Liver (tissue), 9 donors: ENCODE results near the gene PSD4. TPM values are rescaled to one million over a fixed set of nuclear protein-coding genes. Genes with fewer than 3 reads are reported as not detected.

Experiments used
- DNase-seq: peaks from one replicate; pipeline ENCODE4 v3.0.0-alpha.2; 2017; ENCODE audit warnings: low spot score
- H3K27ac ChIP-seq, 2 donors: one replicate each; pipeline ENCODE4 v1.7.0; 2013; ENCODE audit warnings: inconsistent platforms in 2 of 2, low read length in 2 of 2, control low read depth in 1 of 2, low read depth in 1 of 2, mild to moderate bottlenecking in 1 of 2
- H3K27me3 ChIP-seq, 4 donors: one replicate each; pipeline versions ENCODE4 v1.6.1 to v1.7.0; 2013; ENCODE audit warnings: low read length in 3 of 4, inconsistent platforms in 1 of 4, mild to moderate bottlenecking in 1 of 4, moderate library complexity in 1 of 4; ENCODE audit not compliant: control insufficient read depth in 4 of 4, insufficient read depth in 4 of 4
- H3K36me3 ChIP-seq, 4 donors: one replicate each; pipeline versions ENCODE4 v1.6.1 to v1.7.0; 2013; ENCODE audit warnings: low read length in 3 of 4, mild to moderate bottlenecking in 3 of 4, low read depth in 1 of 4, moderate library complexity in 1 of 4; ENCODE audit not compliant: control insufficient read depth in 4 of 4, insufficient read depth in 3 of 4
- H3K4me1 ChIP-seq, 4 donors: one replicate each; pipeline versions ENCODE4 v1.6.1 to v1.7.0; 2013; ENCODE audit warnings: low read length in 3 of 4, mild to moderate bottlenecking in 3 of 4, moderate library complexity in 1 of 4; ENCODE audit not compliant: control insufficient read depth in 4 of 4, insufficient read depth in 4 of 4
- H3K4me3 ChIP-seq, 3 donors: one replicate each; pipeline versions ENCODE4 v1.6.1 to v1.7.0; 2013; ENCODE audit warnings: low read length in 3 of 3, control low read depth in 1 of 3, low read depth in 1 of 3, mild to moderate bottlenecking in 1 of 3
- H3K9ac ChIP-seq, 2 donors: one replicate each; pipeline ENCODE4 v1.7.0; 2013; ENCODE audit warnings: low read length in 2 of 2, mild to moderate bottlenecking in 2 of 2, moderate library complexity in 2 of 2, control low read depth in 1 of 2, low read depth in 1 of 2
- H3K9me3 ChIP-seq, 4 donors: one replicate each; pipeline versions ENCODE4 v1.6.1 to v1.7.0; 2013; ENCODE audit warnings: low read length in 3 of 4; ENCODE audit not compliant: control insufficient read depth in 4 of 4
- ATF3 ChIP-seq: IDR thresholded peaks from 2 replicates; pipeline ENCODE4 v1.6.1; 2016; ENCODE audit warnings: antibody characterized with exemption
- CTCF ChIP-seq: fragments of 150-350 bp; IDR thresholded peaks from 2 replicates; pipeline ENCODE4 v1.5.1; 2017; ENCODE audit warnings: improper control_type of control experiment, low read depth, low read length; ENCODE audit not compliant: missing input control
- EGR1 ChIP-seq, 2 donors: IDR thresholded peaks; 2 replicates each; pipeline ENCODE4 v1.6.1; 2016 to 2018; ENCODE audit warnings: antibody characterized with exemption in 2 of 2, low read depth in 2 of 2
- FOXA1 ChIP-seq: IDR thresholded peaks from 2 replicates; pipeline ENCODE4 v1.6.1; 2016; ENCODE audit warnings: antibody characterized with exemption
- FOXA2 ChIP-seq: IDR thresholded peaks from 2 replicates; pipeline ENCODE4 v1.6.1; 2016; ENCODE audit warnings: antibody characterized with exemption
- GABPA ChIP-seq, 2 donors: IDR thresholded peaks in 1 of 2; conservative IDR thresholded peaks in 1 of 2; 2 replicates each; pipeline ENCODE4 v1.6.1; 2016; ENCODE audit warnings: antibody characterized with exemption in 2 of 2, mild to moderate bottlenecking in 1 of 2, moderate library complexity in 1 of 2
- HNF4A ChIP-seq, 2 donors: conservative IDR thresholded peaks; 2 replicates each; pipeline ENCODE4 v1.6.1; 2016; ENCODE audit warnings: antibody characterized with exemption in 2 of 2, mild to moderate bottlenecking in 2 of 2
- HNF4G ChIP-seq: IDR thresholded peaks from 2 replicates; pipeline ENCODE4 v1.6.1; 2016; ENCODE audit warnings: antibody characterized with exemption
- JUND ChIP-seq, 2 donors: IDR thresholded peaks; 2 replicates each; pipeline ENCODE4 v1.6.1; 2016; ENCODE audit warnings: antibody characterized with exemption in 2 of 2
- MAX ChIP-seq: IDR thresholded peaks from 2 replicates; pipeline ENCODE4 v1.6.1; 2016; ENCODE audit warnings: antibody characterized with exemption
- NR2F2 ChIP-seq: IDR thresholded peaks from 2 replicates; pipeline ENCODE4 v1.6.1; 2016; ENCODE audit warnings: antibody characterized with exemption
- RAD21 ChIP-seq, 2 donors: IDR thresholded peaks; 2 replicates each; pipeline ENCODE4 v1.6.1; 2016; ENCODE audit warnings: antibody characterized with exemption in 2 of 2, mild to moderate bottlenecking in 2 of 2
- REST ChIP-seq: IDR thresholded peaks from 2 replicates; pipeline ENCODE4 v1.6.1; 2016; ENCODE audit warnings: antibody characterized with exemption, mild to moderate bottlenecking
- RXRA ChIP-seq, 2 donors: IDR thresholded peaks; 2 replicates each; pipeline ENCODE4 v1.6.1; 2017 to 2018; ENCODE audit warnings: antibody characterized with exemption in 2 of 2, mild to moderate bottlenecking in 1 of 2
- SP1 ChIP-seq: IDR thresholded peaks from 2 replicates; pipeline ENCODE4 v1.6.1; 2018; ENCODE audit warnings: antibody characterized with exemption, mild to moderate bottlenecking
- TAF1 ChIP-seq: conservative IDR thresholded peaks from 2 replicates; pipeline ENCODE4 v1.6.1; 2016; ENCODE audit warnings: antibody characterized with exemption, mild to moderate bottlenecking
- YY1 ChIP-seq: IDR thresholded peaks from 2 replicates; pipeline ENCODE4 v1.6.1; 2016; ENCODE audit warnings: antibody characterized with exemption, mild to moderate bottlenecking
- ZBTB33 ChIP-seq: IDR thresholded peaks from 2 replicates; pipeline ENCODE4 v1.6.1; 2016; ENCODE audit warnings: antibody characterized with exemption
- WGBS: extraction: QIAGEN DNeasy Blood & Tissue Kit; methylation state at CpG from one replicate; pipeline ENCODE4 v1.1.7; 2013; 5-methylcytosine and 5-hydroxymethylcytosine counted together
- polyA plus RNA-seq, 2 donors: library from polyadenylated mRNA; stranded (reverse) in 1 of 2; unstranded in 1 of 2; fragments of 200-250 nt in 1 of 2; fragments of >200 nt in 1 of 2; fragmentation: Nextera tagmentation in 1 of 2; extraction: Ambion mirVana in 1 of 2; gene quantifications; one replicate each; pipeline versions ENCODE4 v1.2.1 to v1.2.3, GENCODE V29; 2013 to 2015
- total RNA-seq, 2 donors: library from RNA; depleted of rRNA; stranded (reverse); fragments of >200 nt; gene quantifications; one replicate each; pipeline ENCODE4 v1.2.3, GENCODE V29; 2014
- donor health status: healthy.
- donor health status: healthy.
- donor health status: healthy.
- donor health status: healthy.
- donor health status: healthy.

Gene PSD4
- total and polyA plus RNA-seq, 4 donors = 16.4 to 83.2 (median 34.4) TPM

- no peak overlapping the region for H3K27ac ChIP-seq
- no peak overlapping the region for H3K9ac ChIP-seq
These were observed 56.0 kb downstream of the PSD4 start for GRCh38 chr2:113229795-113230194.

More at GRCh38 chr2:113229795-113230194, 56.0 kb downstream of the PSD4 start:
- Histone ChIP-seq H3K4me1 (no peaks in the 10 kb centered on the region), H3K27me3 (no peaks in the 10 kb centered on the region), H3K4me3 (no peak overlapping the region), H3K36me3 (no peaks in the 10 kb centered on the region), H3K9me3 (no peaks in the 10 kb centered on the region)
- 88% methylated on average over 3 of the region's 3 CpGs for WGBS
- no peak for DNase-seq
- TF ChIP-seq ATF3 (no peak), REST (no peak), FOXA1 (no peak), JUND (IDR thresholded peaks at IDR 0.05) (no peak), RAD21 (IDR thresholded peaks at IDR 0.05) (no peak), SP1 (no peak), FOXA2 (no peak), ZBTB33 (no peak), GABPA (IDR thresholded peaks at IDR 0.05 in 1 of 2, conservative IDR thresholded peaks at IDR 0.05 in 1 of 2) (no peak), YY1 (no peak), EGR1 (IDR thresholded peaks at IDR 0.05; ENCODE audit: low read depth in 2 of 2) (no peak), MAX (no peak), NR2F2 (no peak), HNF4G (no peak), TAF1 (no peak), RXRA (IDR thresholded peaks at IDR 0.05) (no peak), CTCF (no peak), HNF4A (conservative IDR thresholded peaks at IDR 0.05) (no peak)
